GM18907 (cell line): ENCODE results near the gene IMPG1.
A peak's percentile ranks its signal among the peaks of the same experiment; 100 is the strongest.
"Not testable (repeated sequence)": the region's sequence is repeated elsewhere in the genome, so short reads cannot be mapped to it uniquely, and the experiment has no call there.

Experiments used
- ATAC-seq: cut with Tn5 transposase; IDR thresholded peaks from one replicate; pipeline ENCODE4 v1.9.1; 2021; ENCODE audit warnings: mild to moderate bottlenecking, moderate library complexity; ENCODE audit not compliant: unreplicated experiment

IMPG1 gene

DNA sequence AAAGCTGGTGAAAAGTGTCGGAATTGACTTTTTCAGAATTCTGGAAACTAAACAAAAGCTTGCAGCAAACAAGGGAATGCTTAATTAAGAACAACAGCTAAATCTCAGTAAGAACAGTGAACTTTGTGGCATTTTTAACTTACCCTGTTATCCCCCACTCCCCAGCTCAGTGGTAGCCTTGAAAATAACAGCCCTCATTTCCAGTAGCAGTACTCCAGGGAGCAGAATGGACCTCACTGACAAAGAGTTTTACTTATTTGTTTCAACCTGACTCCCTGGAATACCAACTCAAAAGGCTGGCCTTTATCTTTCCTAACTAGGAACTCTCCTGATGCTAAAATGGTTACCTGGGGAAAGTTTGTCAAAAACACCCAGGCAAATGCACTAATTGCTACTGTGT lies 108.9 kb downstream of the IMPG1 start:
- ATAC-seq = no peak

- no peak for ATAC-seq
These were observed 120.3 kb downstream of the IMPG1 start for GRCh38 chr6:75952128-75952527.

GRCh38 chr6:75947935-75948334 lies 124.5 kb downstream of the IMPG1 start:
- no peak for ATAC-seq

- peak; percentile 54 for ATAC-seq
These were observed 126.2 kb downstream of the IMPG1 start for GRCh38 chr6:75946146-75946831.

DNA sequence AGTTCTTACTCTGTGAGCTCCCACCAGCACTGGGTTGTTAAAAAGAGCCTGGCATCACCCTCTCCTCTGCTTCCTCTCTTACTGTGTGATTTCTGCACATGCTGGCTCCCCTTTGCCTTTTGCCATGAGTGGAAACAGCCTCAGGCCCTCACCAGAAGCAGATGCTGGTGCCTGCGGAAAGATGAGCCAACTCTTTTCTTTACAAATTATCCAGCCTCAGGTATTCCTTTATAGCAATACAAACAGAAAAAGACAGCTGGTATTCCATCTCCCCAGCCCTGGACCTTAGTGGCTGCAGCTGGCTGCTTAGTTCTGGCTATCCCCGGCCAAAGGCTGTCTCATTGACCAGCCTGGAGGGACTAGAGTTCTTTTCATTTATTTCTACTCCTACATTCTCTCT lies 129.1 kb downstream of the IMPG1 start:
- no peak for ATAC-seq

DNA sequence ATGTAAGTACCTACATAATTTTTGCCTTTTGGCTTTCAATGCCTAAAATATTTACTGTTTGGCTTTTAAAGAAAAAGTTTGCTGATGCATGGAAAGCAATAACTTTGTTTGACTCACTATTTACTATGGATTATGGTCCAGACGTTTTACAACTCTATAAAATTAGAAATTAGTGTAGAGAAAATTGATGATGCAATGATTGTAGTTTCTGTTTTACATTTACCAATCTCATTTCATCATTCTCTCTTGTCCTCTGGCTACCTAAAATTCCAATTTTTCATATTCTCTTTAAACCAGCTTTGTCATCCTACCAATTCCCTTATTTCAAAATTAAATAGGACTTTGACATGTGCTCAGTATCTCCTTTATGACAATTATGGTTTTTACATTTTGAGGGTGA lies 131.0 kb downstream of the IMPG1 start:
- ATAC-seq = no peak

DNA sequence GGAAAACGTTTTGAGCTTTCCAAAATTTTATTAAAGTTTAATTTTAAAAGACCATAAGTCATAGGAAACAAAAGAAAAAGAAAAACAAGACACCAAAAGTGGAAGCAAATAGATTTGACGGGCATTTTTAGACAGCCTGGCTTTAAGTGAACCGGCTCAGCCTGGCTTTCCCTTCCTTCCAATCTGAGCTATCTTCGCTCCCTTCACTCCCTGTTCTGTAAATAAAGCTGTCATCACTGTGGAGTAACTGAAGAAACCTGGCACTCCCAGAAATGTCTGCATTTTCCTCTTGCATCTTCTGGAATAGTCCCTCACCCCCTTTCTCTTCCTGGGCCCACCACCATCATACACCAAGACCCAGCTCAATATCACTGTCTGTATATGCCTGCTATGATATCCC lies 131.9 kb downstream of the IMPG1 start:
- no peak for ATAC-seq

DNA sequence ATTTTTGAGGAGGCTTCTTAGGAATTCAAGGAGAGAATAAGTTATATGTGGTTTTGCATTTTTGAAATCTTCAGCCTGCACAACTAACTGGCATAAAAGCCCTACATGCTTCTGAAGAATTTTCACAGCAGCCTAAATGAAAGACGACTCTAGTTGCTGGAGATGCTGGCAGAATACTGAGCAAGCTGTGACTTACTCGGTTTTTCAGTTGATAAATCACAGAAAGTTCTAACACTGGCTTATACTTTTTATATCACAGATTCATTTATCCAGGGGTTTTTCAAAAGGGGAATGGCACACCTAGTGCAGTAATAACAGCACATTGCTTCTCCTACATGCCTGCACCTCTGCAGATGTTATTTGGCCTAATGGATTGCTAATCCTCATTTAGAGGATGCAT lies 134.6 kb downstream of the IMPG1 start:
- ATAC-seq = no peak

- no peak for ATAC-seq
These were observed 135.8 kb downstream of the IMPG1 start for GRCh38 chr6:75936682-75937081.

GRCh38 chr6:75935473-75935793 lies 137.0 kb downstream of the IMPG1 start:
- no peak for ATAC-seq

GRCh38 chr6:75934643-75935472 lies 137.6 kb downstream of the IMPG1 start:
- peak; percentile 85 for ATAC-seq

DNA sequence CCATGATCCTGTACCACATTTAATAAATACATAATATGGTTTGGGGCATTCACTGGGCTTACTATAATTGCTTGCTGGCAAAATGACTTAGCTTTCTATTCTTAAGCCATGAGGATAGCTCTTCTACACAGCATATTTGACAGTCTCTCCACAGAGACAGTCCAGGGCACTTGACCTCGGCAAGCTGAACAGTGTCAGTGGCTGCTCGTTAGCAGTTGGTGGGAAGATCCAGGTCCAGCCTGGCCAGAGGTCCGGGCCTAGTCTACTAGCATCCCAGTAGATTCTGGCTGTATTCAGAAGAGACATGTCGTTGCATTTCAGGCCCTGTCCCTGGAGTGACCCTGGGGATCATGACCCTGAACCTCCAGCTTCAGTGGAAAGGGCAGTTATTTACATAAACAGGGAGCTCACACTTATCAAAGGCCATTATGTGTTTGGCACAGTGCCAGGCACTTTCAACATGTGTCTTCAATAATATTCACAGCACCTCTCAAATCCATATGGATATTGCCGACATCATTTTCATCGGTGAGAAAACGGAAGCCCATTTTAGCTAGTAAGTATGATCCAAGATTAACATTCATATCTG lies 139.0 kb downstream of the IMPG1 start:
- no peak for ATAC-seq

GRCh38 chr6:75932067-75932466 lies 140.4 kb downstream of the IMPG1 start:
- no peak for ATAC-seq

- ATAC-seq = no peak
These were observed 141.3 kb downstream of the IMPG1 start for GRCh38 chr6:75931011-75931680.

- no peak for ATAC-seq
These were observed 145.9 kb downstream of the IMPG1 start for GRCh38 chr6:75926293-75927168.

- no peak for ATAC-seq
These were observed 150.2 kb downstream of the IMPG1 start for GRCh38 chr6:75922226-75922625.

DNA sequence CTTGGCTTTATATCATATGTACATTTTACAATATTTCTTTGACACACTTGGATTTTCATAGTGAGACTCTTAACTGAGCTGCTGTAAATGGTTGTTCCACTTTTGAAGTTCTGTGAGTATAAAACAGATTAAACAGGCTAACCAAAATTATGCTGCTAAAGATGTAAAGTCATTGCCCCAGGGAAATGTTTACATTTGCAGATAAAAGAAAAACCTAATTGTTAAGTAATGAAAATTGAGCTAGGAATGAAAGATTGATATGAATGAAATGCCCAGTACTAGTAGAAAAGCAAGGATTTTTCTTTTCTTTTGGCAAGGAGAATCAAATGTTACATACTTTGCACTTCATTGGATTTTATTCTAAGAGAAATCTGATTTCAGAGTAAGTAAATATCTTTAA lies 159.4 kb downstream of the IMPG1 start:
- ATAC-seq = no peak

DNA sequence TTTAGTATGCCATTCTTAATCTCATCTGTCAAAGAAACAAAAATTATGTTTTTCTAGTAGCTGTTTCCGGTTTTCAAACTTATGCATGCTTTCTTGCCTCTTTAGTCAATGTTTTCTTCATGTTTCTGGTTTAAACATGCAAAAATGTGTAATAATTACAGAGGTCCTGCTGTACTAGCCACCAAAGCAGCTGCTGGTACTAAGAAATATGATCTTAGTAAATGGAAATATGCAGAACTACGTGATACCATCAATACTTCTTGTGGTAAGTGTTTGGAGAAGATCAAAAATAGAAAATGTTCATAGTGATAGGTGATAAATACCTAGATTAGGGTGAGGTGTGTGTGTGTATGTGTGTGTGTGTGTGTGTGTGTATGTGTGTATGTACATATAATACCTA lies 165.0 kb downstream of the IMPG1 start:
- ATAC-seq = no peak

DNA sequence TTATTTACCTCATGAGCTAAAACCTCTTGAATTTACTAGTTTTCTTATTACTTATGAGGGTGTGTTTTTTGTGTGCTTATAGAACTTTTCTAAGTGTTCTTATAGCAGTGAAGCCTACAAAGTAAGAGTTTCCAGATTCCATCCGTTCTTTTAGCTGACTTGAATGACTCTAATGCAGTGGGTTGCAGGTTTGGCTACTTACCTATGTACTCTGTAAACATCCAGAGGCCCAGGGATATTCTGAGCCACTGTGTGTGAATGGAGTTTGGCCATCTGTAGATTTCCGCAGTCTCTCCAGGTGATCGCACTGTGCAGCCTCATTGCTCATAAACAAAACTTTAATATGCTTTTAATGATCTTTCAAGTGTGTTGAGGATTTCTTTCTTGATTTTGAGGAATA lies 165.6 kb downstream of the IMPG1 start:
- no peak for ATAC-seq

DNA sequence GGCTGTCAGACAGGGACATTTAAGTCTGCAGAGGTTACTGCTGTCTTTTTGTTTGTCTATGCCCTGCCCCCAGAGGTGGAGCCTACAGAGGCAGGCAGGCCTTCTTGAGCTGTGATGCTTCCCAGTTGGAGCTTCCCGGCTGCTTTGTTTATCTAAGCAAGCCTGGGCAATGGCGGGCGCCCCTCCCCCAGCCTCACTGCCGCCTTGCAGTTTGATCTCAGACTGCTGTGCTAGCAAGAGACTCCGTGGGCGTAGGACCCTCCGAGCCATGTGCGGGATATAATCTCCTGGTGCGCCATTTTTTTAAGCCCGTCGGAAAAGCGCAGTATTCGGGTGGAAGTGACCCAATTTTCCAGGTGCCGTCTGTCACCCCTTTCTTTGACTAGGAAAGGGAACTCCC lies 167.3 kb downstream of the IMPG1 start:
- not testable (repeated sequence) for ATAC-seq

DNA sequence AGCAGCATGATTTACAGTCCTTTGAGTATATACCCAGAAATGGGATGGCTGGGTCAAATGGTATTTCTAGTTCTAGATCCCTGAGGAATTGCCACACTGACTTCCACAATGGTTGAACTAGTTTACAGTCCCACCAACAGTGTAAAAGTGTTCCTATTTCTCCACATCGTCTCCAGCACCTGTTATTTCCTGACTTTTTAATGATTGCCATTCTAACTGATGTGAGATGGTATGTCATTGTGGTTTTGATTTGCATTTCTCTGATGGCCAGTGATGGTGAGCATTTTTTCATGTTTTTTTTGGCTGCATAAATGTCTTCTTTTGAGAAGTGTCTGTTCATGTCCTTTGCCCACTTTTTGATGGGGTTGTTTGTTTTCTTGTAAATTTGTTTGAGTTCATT lies 172.2 kb downstream of the IMPG1 start:
- ATAC-seq = not testable (repeated sequence)
